Measurements from ENCODE around the gene SPX.

Gene SPX

GRCh38 chr12:21539797-21540196 lies 13.7 kb downstream of the SPX start:
- peak; percentile 65 for DNase-seq

GRCh38 chr12:21541773-21542172 lies 15.7 kb downstream of the SPX start:
- no peak for DNase-seq

DNA sequence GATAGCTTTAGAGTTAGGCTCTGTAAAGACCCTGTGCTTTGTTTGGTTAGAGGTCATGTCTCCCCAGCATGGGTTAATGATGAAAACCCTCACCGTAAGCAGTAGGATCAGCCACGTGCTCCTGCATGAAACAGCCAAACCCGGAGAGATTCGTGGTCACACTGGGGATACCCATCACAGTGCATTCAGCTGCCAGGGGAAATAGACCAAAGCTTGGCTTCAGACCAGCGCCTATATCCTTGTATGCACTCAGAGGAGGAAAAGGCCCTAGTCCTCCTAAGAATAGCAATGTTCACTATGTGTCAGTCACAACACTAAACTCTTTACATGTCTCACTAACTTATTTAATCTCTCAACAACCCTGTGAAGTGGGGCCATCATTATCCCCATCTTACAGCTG lies 16.3 kb downstream of the SPX start:
- DNase-seq = no peak

GRCh38 chr12:21543151-21543550 lies 17.1 kb downstream of the SPX start:
- DNase-seq = no peak

DNA sequence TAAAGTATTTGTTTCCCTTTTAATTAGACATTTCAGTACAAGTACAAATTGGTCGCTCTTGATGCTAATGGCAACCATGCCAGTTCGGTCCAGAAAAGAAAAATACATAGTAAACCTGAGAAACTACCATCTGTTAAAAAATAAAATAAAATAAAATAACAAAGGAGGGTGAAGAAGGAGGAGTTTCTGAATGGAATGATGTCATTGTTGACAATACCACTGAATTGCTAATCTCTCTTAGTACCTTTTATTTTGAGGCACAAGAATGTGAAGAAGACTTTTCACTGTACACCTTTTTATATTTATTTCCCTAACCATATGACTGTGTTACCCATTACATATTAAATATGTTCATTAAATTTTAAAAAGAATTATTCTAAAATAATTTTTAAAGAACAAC lies 19.5 kb downstream of the SPX start:
- no peak for DNase-seq

DNA sequence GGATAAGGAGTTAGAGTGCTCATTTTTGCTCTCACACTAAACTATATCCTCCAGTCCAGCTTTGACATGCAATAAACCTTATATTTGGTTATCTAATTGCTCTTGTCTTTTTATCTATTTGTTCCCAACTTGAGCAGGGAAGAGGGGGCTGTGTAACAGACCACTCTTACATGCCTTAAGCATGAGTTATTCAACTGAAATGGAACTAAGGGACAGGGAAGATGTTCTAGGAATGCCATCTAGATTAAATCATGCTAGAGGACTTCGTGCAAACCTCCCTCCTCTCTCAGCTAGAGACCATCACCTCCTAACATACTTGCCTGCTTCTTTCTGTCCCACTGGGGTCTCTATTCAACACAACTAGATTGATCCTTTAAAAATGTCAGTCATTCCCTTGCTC lies 20.6 kb downstream of the SPX start:
- DNase-seq = no peak

DNA sequence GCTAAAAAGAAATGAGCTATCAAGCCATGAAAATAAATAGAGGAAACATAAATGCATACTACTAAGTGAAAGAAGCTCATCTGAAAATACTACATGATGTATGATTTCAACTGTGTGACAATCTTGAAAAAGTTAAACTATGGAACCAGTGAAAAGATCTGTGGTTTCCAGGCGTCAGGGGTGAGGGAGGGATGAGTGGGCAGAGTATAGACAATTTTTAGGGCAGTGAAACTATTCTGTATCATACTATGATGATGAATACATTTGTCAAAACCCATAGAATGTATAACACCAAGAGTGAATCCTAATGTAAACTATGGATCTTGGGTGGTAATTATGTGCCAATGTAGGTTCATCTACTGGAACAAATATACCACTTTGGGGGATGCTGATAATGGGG lies 21.3 kb downstream of the SPX start:
- DNase-seq = no peak

GRCh38 chr12:21551841-21552465 lies 25.9 kb downstream of the SPX start:
- no peak for DNase-seq

DNA sequence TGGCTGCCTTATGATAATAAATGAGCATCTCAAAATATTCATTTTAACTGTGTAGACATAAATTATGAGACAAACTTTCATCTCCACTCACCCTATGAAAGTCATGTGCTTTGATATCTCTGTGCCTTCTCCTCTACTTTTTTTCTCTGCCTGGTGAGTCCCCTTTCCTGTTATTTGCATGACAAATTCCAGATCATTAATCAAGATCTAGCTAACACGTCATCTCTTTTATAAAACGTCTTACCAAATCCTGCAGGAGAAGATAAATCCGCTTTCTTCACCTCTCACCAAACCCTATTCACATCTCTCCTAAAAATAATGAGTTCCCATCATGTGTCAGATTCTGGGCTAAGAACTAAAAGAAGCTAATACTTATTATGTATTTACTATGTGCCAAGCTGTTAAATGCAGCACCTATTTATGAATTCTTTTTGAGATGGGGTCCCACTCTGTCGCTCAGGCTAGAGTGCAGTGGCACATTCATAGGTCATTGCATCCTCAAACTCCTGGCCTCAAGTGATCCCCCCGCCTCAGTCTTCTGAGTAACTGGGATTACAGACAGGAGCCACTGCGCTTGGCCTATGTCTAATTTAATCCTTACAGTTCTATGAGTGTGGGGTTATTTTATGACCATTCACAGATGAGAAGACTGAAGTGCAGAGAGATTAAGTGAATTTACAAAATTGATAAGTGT lies 26.7 kb downstream of the SPX start:
- DNase-seq = no peak

DNA sequence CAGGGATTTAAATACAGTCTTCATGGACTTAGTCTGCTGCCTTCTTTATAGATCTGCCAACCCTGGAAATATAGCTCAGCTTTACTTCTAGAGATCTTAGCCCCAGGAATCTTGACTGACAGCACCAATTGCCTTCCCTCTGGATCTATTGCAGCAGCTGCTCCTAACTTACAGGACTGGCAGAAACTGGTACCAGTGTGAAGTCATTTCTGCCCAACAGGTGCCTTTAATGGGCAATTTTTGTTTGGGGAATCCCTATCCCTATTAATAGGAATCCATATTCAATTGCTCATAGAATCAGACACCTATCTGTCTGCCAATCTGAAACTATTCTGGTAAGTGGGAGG lies 27.2 kb downstream of the SPX start:
- no peak for DNase-seq

GRCh38 chr12:21558100-21558679 lies 32.1 kb downstream of the SPX start:
- DNase-seq = no peak

DNA sequence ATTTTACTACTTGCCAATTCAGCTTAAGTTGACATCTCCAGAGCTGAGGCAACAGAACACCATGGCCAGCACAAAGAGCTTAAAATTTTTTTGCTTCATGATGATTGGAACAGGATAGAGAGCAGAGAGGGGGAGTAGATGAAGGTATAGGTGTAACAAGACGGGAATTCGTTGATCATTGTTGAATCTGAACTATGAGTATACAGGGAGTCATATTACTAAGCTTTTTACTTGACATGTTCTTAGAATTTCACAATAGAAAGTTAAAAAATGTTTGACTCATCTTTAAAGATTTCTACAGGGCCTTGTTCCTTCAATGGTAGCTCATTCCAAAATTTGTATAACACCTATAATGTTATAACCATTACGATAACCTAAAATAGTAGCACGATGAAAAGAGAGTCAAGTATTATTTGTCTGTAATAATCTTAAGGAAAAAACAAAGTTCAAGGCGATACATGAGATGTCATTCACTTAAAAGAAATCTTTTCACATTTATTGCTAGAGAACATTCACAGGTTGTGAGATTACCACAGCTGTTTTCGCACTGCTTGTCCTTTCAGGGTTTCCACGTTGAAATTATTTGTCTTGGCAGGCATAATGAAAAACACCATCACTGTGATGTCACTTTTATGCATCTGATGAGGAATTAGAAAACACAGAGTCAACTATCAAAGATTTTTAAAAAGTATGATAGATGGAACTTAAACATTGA lies 33.9 kb downstream of the SPX start:
- DNase-seq = peak; percentile 49

DNA sequence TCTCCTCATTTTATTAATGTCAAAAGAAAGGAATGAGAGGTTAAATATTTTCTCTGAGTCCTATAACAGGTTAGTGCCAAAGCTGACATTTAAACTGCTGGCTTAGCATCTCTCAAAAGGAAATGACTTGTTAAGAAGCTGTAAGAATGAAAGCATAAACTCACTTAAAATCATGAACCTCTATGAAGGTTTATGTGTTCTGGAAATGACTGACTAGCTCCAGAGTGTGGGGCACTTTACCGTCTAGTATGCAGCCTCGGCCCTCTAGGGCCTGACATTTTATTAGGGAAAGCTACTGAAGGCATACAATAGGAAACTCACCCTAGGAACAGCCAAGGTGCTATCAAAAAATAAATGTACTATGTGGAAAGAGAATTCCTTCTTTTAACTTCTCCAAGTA lies 35.1 kb downstream of the SPX start:
- peak; percentile 65 for DNase-seq

- DNase-seq = no peak
These were observed 36.8 kb downstream of the SPX start for GRCh38 chr12:21562859-21563258.

DNA sequence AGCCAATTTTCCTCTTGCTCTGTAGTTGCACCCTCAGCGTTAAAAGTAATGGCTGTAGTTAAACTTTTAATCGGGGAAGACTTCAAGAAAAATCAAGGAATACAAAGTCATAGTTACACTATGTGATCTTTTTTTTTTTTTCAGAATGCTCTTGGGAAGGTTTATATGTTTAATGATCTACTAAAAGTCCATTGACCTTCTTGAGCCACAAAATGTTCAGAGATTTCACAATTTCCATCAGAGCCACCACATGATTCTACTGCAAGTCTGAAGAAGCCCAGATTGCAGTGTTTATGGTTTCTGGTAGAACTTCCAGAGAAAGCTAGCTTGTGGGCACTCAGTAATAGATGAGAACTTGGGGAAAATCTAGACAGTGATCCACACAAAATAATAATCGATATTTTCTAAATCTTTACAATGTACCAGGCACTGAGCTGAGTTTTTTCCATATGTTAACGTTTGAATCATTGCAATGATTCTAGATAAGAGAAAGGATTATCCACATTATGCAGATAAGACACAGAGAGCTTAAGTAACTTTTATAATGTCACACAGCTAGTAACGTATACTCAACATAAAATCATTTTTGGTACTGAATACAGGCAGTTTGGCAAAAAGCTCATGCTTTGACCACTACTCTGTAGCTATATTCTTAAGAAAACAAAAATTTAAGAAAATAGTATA lies 40.3 kb downstream of the SPX start:
- DNase-seq = no peak

DNA sequence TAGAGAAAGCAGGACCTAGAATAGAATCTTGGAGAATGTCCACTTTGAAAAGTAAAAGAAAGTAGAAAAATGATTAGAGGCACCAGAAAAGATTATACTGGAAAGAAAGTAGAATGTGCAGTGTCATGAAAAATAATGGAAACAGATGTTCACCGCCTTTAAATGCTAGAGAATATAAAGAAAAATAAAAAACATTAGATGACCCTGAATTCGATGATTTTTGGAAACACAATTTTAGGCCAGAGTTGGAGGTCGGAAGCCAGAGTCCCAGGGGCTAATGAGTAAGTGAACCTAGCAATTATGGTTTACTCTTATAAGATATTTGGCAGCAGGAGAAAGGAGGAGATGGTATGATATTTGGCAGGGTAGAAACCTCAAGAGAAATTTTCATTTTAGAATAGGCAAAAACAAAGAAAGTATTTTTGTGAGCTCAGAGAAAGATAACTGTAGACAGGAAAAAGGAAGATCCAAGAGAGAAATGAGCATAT lies 40.9 kb downstream of the SPX start:
- no peak for DNase-seq

- DNase-seq = no peak
These were observed 42.0 kb downstream of the SPX start for GRCh38 chr12:21568115-21568514.

- DNase-seq = no peak
These were observed 45.0 kb downstream of the SPX start for GRCh38 chr12:21571046-21571445.

GRCh38 chr12:21573733-21574358 lies 47.8 kb downstream of the SPX start:
- DNase-seq = no peak

- no peak for DNase-seq
These were observed 50.3 kb downstream of the SPX start for GRCh38 chr12:21576431-21576830.

DNA sequence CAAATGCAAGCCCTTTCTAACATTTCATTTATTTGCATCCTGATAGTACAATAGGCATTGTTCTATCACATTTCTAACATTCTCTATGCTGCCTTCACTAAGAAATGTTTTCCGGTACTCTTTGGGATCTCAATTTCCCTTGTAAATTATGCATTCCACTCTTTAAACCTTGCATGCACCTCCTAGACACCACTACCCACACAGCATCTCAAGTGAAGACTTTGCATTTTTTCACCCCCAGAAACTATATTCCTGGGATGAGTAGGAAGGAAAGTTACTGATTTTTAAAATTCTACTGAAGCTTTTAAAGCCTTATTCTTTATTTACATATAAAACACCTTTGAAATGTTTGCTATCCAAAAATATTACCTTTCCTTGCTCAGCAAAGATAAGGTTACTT lies 51.4 kb downstream of the SPX start:
- DNase-seq = no peak

GRCh38 chr12:21580748-21581516 lies 54.8 kb downstream of the SPX start:
- no peak for DNase-seq

Data from activated CD4-positive, alpha-beta T cell treated with anti-CD3 and anti-CD28 coated beads, Interleukin-10, Interleukin-2, amounts not matched to agents 100 ng/mL and 50 ng/mL, durations not matched to agents 16 hours and 8 hours (primary cell).